GM23338 (cell line): ENCODE measurements around the gene NAPB. TPM values are rescaled to one million over a fixed set of nuclear protein-coding genes. Genes with fewer than 3 reads are reported as not detected.

Experiments used
- ATAC-seq: fragments of 200-7000 bp; cut with Tn5 transposase; 3 replicates; pipeline ENCODE4 v1.9.1; 2020
- DNase-seq: peaks from one replicate; pipeline ENCODE4 v3.0.0-alpha.2; 2015; ENCODE audit warnings: low spot score
- H2AFZ ChIP-seq: fragments of 200-600 bp; sonication (generic); 2 replicates; pipeline ENCODE4 v1.8.0; 2016; ENCODE audit warnings: antibody characterized with exemption, mild to moderate bottlenecking, moderate library complexity
- H3F3A ChIP-seq: fragments of 200-600 bp; sonication (generic); replicated peaks from 2 replicates; pipeline ENCODE4 v1.8.0; 2017; ENCODE audit warnings: antibody characterized with exemption, mixed run types, low read depth
- H3K27ac ChIP-seq: fragments of 200-600 bp; sonication (generic); 2 replicates; pipeline ENCODE4 v1.6.1; 2016; ENCODE audit warnings: low read depth
- H3K27me3 ChIP-seq: fragments of 200-600 bp; sonication (generic); 2 replicates; pipeline ENCODE4 v1.8.0; 2016; ENCODE audit warnings: mild to moderate bottlenecking, mixed run types, moderate library complexity; ENCODE audit not compliant: insufficient read depth
- H3K36me3 ChIP-seq: fragments of 200-600 bp; sonication (generic); 2 replicates; pipeline ENCODE4 v1.8.0; 2016; ENCODE audit warnings: mild to moderate bottlenecking; ENCODE audit not compliant: insufficient read depth
- H3K4me1 ChIP-seq: fragments of 200-600 bp; sonication (generic); 2 replicates; pipeline ENCODE4 v1.8.0; 2016; ENCODE audit warnings: mild to moderate bottlenecking, moderate library complexity; ENCODE audit not compliant: insufficient read depth
- H3K4me2 ChIP-seq: fragments of 200-600 bp; sonication (generic); 2 replicates; pipeline ENCODE4 v1.7.1; 2017; ENCODE audit warnings: mixed run types
- H3K4me3 ChIP-seq: fragments of 200-600 bp; sonication (generic); 2 replicates; pipeline ENCODE4 v1.6.1; 2016; ENCODE audit warnings: mixed run types
- H3K79me2 ChIP-seq: fragments of 200-600 bp; sonication (generic); replicated peaks from 2 replicates; pipeline ENCODE4 v1.8.0; 2017; ENCODE audit warnings: mild to moderate bottlenecking; ENCODE audit not compliant: insufficient read depth
- H3K9me2 ChIP-seq: fragments of 200-600 bp; sonication (generic); 2 replicates; pipeline ENCODE4 v1.8.0; 2017; ENCODE audit not compliant: insufficient read depth
- H4K20me1 ChIP-seq: fragments of 200-600 bp; sonication (generic); replicated peaks from 2 replicates; pipeline ENCODE4 v1.8.0; 2017; ENCODE audit warnings: mild to moderate bottlenecking; ENCODE audit not compliant: insufficient read depth
- H3K27ac Mint-ChIP-seq: 2 replicates; pipeline ENCODE4 v1.8.0; 2020; ENCODE audit warnings: inconsistent platforms, mild to moderate bottlenecking, moderate library complexity, mixed read lengths
- H3K27me3 Mint-ChIP-seq: 3 replicates; pipeline ENCODE4 v1.8.0; 2022; ENCODE audit warnings: low read depth, mild to moderate bottlenecking, moderate library complexity, mixed read lengths, inconsistent platforms; ENCODE audit not compliant: insufficient read depth, poor library complexity
- H3K36me3 Mint-ChIP-seq: 3 replicates; pipeline ENCODE4 v1.8.0; 2021; ENCODE audit warnings: low read depth, mild to moderate bottlenecking, inconsistent platforms, moderate library complexity, mixed read lengths
- H3K4me1 Mint-ChIP-seq: 3 replicates; pipeline ENCODE4 v1.8.0; 2020; ENCODE audit warnings: mild to moderate bottlenecking, inconsistent platforms, mixed read lengths
- H3K4me3 Mint-ChIP-seq: 3 replicates; pipeline ENCODE4 v1.8.0; 2021; ENCODE audit warnings: moderate library complexity, mild to moderate bottlenecking, inconsistent platforms, mixed read lengths
- H3K9me3 Mint-ChIP-seq: 3 replicates; pipeline ENCODE4 v1.8.0; 2020; ENCODE audit warnings: moderate library complexity, mild to moderate bottlenecking, inconsistent platforms, mixed read lengths
- CREB1 ChIP-seq: fragments of 250-450 bp; sonication (Bioruptor Pico); IDR thresholded peaks from 2 replicates; pipeline ENCODE4 v1.5.0; 2020; ENCODE audit warnings: low read depth, mild to moderate bottlenecking, moderate library complexity
- EZH2 ChIP-seq: fragments of 200-600 bp; sonication (generic); IDR thresholded peaks from one replicate; pipeline ENCODE4 v1.8.0; 2017; ENCODE audit warnings: antibody characterized with exemption, mild to moderate bottlenecking, low read depth; ENCODE audit not compliant: unreplicated experiment
- EZH2phosphoT487 ChIP-seq: fragments of 200-600 bp; sonication (generic); IDR thresholded peaks from one replicate; pipeline ENCODE4 v1.8.1; 2018; ENCODE audit warnings: antibody characterized with exemption; ENCODE audit not compliant: unreplicated experiment
- JUNB ChIP-seq: IDR thresholded peaks from one replicate; pipeline ENCODE4 v1.6.1; 2016; ENCODE audit warnings: antibody characterized with exemption; ENCODE audit not compliant: unreplicated experiment
- NANOG ChIP-seq: IDR thresholded peaks from 2 replicates; pipeline ENCODE4 v1.6.1; 2016; ENCODE audit warnings: antibody characterized with exemption, borderline replicate concordance
- POLR2AphosphoS5 ChIP-seq: IDR thresholded peaks from 2 replicates; pipeline ENCODE4 v1.6.1; 2016; ENCODE audit warnings: antibody characterized with exemption, low read depth
- STAT1 ChIP-seq: IDR thresholded peaks from one replicate; pipeline ENCODE4 v1.6.1; 2016; ENCODE audit warnings: antibody characterized with exemption; ENCODE audit not compliant: unreplicated experiment
- ZNF114 ChIP-seq: fragments of 250-450 bp; sonication (Bioruptor Pico); IDR thresholded peaks from 2 replicates; pipeline ENCODE4 v1.5.0; 2020; ENCODE audit warnings: mild to moderate bottlenecking, moderate library complexity
- ZNF331 ChIP-seq: fragments of 250-450 bp; sonication (Bioruptor Pico); IDR thresholded peaks from 2 replicates; pipeline ENCODE4 v1.5.0; 2020; ENCODE audit warnings: low read depth, mild to moderate bottlenecking, moderate library complexity
- polyA plus RNA-seq: library from polyadenylated mRNA; unstranded; fragments of >200 nt; fragmentation: Nextera tagmentation; extraction: Ambion mirVana; gene quantifications from 2 replicates; pipeline ENCODE4 v1.2.1, GENCODE V29; 2016
- total RNA-seq: library from RNA; depleted of rRNA; stranded (reverse); fragments of >200 nt; shearing (Covaris generic); gene quantifications from 2 replicates; pipeline ENCODE4 v1.2.3, GENCODE V29; 2014
- TF ChIP-seq, protein P1 (sequence below): IDR thresholded peaks from 2 replicates; pipeline ENCODE4 v1.6.1; 2016; ENCODE audit warnings: antibody characterized with exemption
- TF ChIP-seq, protein P2 (sequence below): IDR thresholded peaks from one replicate; pipeline ENCODE4 v1.6.1; 2018; ENCODE audit warnings: antibody characterized with exemption; ENCODE audit not compliant: unreplicated experiment
- TF ChIP-seq, protein P3 (sequence below), 2 experiments: fragments of 200-600 bp in 1 of 2; sonication (generic) in 1 of 2; conservative IDR thresholded peaks; 2 replicates each; pipeline versions ENCODE4 v1.5.1 to v1.6.1; 2016 to 2017; ENCODE audit warnings: antibody characterized with exemption in 2 of 2, low read depth in 2 of 2, mild to moderate bottlenecking in 2 of 2, moderate library complexity in 1 of 2
- TF ChIP-seq, protein P4 (sequence below): fragments of 250-450 bp; sonication (Bioruptor Pico); IDR thresholded peaks from 2 replicates; pipeline ENCODE4 v1.5.0; 2020; ENCODE audit warnings: mild to moderate bottlenecking, moderate library complexity

Gene NAPB
- total and polyA plus RNA-seq, 2 experiments from 2014 or later, result 7.3 to 18.1 TPM

DNA sequence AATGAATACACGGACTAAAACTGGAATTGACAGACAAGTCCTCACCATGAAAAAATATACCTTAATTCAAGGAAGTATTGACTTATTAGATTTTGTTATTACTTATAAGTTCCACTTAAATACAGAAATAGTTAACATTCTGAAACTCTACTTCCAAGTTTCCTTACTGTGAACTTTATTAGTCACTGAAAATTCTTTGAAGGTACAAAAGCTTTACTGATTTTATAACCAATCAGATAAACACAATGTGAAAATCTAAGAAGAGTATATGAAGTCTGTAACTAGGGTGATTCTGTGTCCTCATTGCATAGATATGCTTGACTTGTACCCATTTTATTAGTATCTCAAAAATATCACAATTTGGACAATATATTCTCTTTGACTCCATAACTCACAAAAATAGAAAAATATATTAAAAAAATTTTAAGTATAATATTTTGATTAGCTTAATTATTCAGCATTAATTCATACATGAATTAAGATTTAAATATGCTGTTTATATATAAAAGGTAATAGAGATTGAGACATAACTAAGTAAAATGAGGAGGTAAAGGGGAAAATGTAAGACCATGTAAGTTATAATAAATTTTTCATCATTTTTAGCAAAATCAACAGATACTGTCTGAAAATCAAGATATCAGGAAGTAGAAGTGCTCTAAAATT, 6.6 kb downstream of the NAPB start:
- no peaks in the 10 kb centered on the region for H3K9me2 ChIP-seq
- peaks cover 53% of the 10 kb centered on the region for H4K20me1 ChIP-seq
- H2AFZ ChIP-seq, result no peak overlapping the region
- H3K4me2 ChIP-seq, result no peak overlapping the region
- H3K9me3 Mint-ChIP-seq, result no peaks in the 10 kb centered on the region
- H3K4me3 Mint-ChIP-seq, result no peak overlapping the region
- no peaks in the 10 kb centered on the region for H3K36me3 ChIP-seq
- H3K4me1 ChIP-seq, result peaks cover 15% of the 10 kb centered on the region
- no peak for TF ChIP-seq CREB1 (CRISPR knock-in tag)
- TF ChIP-seq EZH2phosphoT487, result no peak
- TF ChIP-seq ZNF331 (CRISPR knock-in tag), result no peak
- no peak for TF ChIP-seq EZH2
- TF ChIP-seq, protein P1, sequence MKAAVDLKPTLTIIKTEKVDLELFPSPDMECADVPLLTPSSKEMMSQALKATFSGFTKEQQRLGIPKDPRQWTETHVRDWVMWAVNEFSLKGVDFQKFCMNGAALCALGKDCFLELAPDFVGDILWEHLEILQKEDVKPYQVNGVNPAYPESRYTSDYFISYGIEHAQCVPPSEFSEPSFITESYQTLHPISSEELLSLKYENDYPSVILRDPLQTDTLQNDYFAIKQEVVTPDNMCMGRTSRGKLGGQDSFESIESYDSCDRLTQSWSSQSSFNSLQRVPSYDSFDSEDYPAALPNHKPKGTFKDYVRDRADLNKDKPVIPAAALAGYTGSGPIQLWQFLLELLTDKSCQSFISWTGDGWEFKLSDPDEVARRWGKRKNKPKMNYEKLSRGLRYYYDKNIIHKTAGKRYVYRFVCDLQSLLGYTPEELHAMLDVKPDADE, result no peak
- no peak for TF ChIP-seq POLR2AphosphoS5
- no peak for TF ChIP-seq ZNF114 (CRISPR knock-in tag)
- TF ChIP-seq, protein P2, sequence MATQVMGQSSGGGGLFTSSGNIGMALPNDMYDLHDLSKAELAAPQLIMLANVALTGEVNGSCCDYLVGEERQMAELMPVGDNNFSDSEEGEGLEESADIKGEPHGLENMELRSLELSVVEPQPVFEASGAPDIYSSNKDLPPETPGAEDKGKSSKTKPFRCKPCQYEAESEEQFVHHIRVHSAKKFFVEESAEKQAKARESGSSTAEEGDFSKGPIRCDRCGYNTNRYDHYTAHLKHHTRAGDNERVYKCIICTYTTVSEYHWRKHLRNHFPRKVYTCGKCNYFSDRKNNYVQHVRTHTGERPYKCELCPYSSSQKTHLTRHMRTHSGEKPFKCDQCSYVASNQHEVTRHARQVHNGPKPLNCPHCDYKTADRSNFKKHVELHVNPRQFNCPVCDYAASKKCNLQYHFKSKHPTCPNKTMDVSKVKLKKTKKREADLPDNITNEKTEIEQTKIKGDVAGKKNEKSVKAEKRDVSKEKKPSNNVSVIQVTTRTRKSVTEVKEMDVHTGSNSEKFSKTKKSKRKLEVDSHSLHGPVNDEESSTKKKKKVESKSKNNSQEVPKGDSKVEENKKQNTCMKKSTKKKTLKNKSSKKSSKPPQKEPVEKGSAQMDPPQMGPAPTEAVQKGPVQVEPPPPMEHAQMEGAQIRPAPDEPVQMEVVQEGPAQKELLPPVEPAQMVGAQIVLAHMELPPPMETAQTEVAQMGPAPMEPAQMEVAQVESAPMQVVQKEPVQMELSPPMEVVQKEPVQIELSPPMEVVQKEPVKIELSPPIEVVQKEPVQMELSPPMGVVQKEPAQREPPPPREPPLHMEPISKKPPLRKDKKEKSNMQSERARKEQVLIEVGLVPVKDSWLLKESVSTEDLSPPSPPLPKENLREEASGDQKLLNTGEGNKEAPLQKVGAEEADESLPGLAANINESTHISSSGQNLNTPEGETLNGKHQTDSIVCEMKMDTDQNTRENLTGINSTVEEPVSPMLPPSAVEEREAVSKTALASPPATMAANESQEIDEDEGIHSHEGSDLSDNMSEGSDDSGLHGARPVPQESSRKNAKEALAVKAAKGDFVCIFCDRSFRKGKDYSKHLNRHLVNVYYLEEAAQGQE, result no peak
- TF ChIP-seq, protein P3, sequence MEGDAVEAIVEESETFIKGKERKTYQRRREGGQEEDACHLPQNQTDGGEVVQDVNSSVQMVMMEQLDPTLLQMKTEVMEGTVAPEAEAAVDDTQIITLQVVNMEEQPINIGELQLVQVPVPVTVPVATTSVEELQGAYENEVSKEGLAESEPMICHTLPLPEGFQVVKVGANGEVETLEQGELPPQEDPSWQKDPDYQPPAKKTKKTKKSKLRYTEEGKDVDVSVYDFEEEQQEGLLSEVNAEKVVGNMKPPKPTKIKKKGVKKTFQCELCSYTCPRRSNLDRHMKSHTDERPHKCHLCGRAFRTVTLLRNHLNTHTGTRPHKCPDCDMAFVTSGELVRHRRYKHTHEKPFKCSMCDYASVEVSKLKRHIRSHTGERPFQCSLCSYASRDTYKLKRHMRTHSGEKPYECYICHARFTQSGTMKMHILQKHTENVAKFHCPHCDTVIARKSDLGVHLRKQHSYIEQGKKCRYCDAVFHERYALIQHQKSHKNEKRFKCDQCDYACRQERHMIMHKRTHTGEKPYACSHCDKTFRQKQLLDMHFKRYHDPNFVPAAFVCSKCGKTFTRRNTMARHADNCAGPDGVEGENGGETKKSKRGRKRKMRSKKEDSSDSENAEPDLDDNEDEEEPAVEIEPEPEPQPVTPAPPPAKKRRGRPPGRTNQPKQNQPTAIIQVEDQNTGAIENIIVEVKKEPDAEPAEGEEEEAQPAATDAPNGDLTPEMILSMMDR (conservative IDR thresholded peaks at IDR 0.05; ENCODE audit: low read depth in 2 of 2), result no peak
- no peak for TF ChIP-seq STAT1
- no peak for TF ChIP-seq JUNB
- TF ChIP-seq, protein P4, sequence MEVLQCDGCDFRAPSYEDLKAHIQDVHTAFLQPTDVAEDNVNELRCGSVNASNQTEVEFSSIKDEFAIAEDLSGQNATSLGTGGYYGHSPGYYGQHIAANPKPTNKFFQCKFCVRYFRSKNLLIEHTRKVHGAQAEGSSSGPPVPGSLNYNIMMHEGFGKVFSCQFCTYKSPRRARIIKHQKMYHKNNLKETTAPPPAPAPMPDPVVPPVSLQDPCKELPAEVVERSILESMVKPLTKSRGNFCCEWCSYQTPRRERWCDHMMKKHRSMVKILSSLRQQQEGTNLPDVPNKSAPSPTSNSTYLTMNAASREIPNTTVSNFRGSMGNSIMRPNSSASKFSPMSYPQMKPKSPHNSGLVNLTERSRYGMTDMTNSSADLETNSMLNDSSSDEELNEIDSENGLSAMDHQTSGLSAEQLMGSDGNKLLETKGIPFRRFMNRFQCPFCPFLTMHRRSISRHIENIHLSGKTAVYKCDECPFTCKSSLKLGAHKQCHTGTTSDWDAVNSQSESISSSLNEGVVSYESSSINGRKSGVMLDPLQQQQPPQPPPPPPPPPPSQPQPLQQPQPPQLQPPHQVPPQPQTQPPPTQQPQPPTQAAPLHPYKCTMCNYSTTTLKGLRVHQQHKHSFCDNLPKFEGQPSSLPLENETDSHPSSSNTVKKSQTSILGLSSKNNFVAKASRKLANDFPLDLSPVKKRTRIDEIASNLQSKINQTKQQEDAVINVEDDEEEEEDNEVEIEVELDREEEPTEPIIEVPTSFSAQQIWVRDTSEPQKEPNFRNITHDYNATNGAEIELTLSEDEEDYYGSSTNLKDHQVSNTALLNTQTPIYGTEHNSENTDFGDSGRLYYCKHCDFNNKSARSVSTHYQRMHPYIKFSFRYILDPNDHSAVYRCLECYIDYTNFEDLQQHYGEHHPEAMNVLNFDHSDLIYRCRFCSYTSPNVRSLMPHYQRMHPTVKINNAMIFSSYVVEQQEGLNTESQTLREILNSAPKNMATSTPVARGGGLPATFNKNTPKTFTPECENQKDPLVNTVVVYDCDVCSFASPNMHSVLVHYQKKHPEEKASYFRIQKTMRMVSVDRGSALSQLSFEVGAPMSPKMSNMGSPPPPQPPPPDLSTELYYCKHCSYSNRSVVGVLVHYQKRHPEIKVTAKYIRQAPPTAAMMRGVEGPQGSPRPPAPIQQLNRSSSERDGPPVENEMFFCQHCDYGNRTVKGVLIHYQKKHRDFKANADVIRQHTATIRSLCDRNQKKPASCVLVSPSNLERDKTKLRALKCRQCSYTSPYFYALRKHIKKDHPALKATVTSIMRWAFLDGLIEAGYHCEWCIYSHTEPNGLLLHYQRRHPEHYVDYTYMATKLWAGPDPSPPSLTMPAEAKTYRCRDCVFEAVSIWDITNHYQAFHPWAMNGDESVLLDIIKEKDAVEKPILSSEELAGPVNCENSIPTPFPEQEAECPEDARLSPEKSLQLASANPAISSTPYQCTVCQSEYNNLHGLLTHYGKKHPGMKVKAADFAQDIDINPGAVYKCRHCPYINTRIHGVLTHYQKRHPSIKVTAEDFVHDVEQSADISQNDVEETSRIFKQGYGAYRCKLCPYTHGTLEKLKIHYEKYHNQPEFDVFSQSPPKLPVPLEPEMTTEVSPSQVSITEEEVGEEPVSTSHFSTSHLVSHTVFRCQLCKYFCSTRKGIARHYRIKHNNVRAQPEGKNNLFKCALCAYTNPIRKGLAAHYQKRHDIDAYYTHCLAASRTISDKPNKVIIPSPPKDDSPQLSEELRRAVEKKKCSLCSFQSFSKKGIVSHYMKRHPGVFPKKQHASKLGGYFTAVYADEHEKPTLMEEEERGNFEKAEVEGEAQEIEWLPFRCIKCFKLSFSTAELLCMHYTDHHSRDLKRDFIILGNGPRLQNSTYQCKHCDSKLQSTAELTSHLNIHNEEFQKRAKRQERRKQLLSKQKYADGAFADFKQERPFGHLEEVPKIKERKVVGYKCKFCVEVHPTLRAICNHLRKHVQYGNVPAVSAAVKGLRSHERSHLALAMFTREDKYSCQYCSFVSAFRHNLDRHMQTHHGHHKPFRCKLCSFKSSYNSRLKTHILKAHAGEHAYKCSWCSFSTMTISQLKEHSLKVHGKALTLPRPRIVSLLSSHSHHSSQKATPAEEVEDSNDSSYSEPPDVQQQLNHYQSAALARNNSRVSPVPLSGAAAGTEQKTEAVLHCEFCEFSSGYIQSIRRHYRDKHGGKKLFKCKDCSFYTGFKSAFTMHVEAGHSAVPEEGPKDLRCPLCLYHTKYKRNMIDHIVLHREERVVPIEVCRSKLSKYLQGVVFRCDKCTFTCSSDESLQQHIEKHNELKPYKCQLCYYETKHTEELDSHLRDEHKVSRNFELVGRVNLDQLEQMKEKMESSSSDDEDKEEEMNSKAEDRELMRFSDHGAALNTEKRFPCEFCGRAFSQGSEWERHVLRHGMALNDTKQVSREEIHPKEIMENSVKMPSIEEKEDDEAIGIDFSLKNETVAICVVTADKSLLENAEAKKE (CRISPR knock-in tag), result no peak
- no peak for TF ChIP-seq NANOG
- no peak for ATAC-seq
- DNase-seq, result no peak
- peaks cover 100% of the 10 kb centered on the region for H3K79me2 ChIP-seq
- H3K27me3 ChIP-seq, result no peaks in the 10 kb centered on the region
- H3K4me3 ChIP-seq, result no peak overlapping the region
- no peak overlapping the region for H3K27ac Mint-ChIP-seq
- H3K36me3 Mint-ChIP-seq, result no peaks in the 10 kb centered on the region
- no peaks in the 10 kb centered on the region for H3K27me3 Mint-ChIP-seq
- no peak overlapping the region for H3K27ac ChIP-seq
- peaks cover 20% of the 10 kb centered on the region; the same call in 2 of the 3 replicates for H3K4me1 Mint-ChIP-seq
- no peaks in the 10 kb centered on the region for H3F3A ChIP-seq
